B cell (primary cell): ENCODE measurements around the gene MCF2L. TPM values are rescaled to one million over a fixed set of nuclear protein-coding genes. Genes with fewer than 3 reads are reported as not detected.

Experiments
- ATAC-seq: fragments of 200-7000 bp; cut with Tn5 transposase; one replicate; pipeline ENCODE4 v1.10.0; 2021; ENCODE audit warnings: low read depth, mild to moderate bottlenecking, moderate number of reproducible peaks, moderate library complexity
- CTCF ChIA-PET: fragments of 350-600 bp; sonication (Branson Sonifier 250); formaldehyde crosslinking; loops from one replicate; lab custom pipeline; 2021; ENCODE audit warnings: antibody characterized with exemption, inconsistent platforms; lab: Charles Lee
- POLR2A ChIA-PET: fragments of 350-600 bp; sonication (Branson Sonifier 250); formaldehyde crosslinking; loops from one replicate; lab custom pipeline; 2021; ENCODE audit warnings: antibody characterized with exemption; lab: Charles Lee
- DNase-seq: peaks from one replicate; pipeline ENCODE4 v3.0.0; 2013
- H2AFZ ChIP-seq: 2 replicates; pipeline ENCODE4 v1.6.1; 2012; ENCODE audit warnings: mild to moderate bottlenecking, low read depth, low read length; ENCODE audit not compliant: insufficient read depth, poor library complexity, severe bottlenecking
- H3K27ac ChIP-seq, 2 donors: 1 replicate in 1 of 2; 2 replicates in 1 of 2; pipeline ENCODE4 v1.5.1; 2012 to 2013; ENCODE audit warnings: low read length in 2 of 2, mild to moderate bottlenecking in 2 of 2, moderate library complexity in 1 of 2
- H3K27me3 ChIP-seq, 4 experiments: fragments of 200-600 bp in 1 of 4; sonication (generic) in 1 of 4; replicated peaks in 1 of 4; 1 replicate in 2 of 4; 2 replicates in 2 of 4; pipeline versions ENCODE4 v1.6.1 to v1.7.0; 2013 to 2016; ENCODE audit warnings: low read length in 3 of 4, mild to moderate bottlenecking in 2 of 4, mixed read lengths in 1 of 4, moderate library complexity in 1 of 4; ENCODE audit not compliant: insufficient read depth in 4 of 4, control insufficient read depth in 3 of 4; ENCODE audit errors: control extremely low read depth in 1 of 4
- H3K36me3 ChIP-seq, 2 experiments: replicated peaks in 1 of 2; 1 replicate in 1 of 2; 2 replicates in 1 of 2; pipeline versions ENCODE4 v1.6.1 to v1.7.1; 2013; ENCODE audit warnings: low read length in 1 of 2; ENCODE audit not compliant: insufficient read depth in 2 of 2, control insufficient read depth in 1 of 2; ENCODE audit errors: control extremely low read depth in 1 of 2, extremely low read depth in 1 of 2
- H3K4me1 ChIP-seq, 2 donors: fragments of 200-600 bp in 1 of 2; sonication (generic) in 1 of 2; 1 replicate in 1 of 2; 2 replicates in 1 of 2; pipeline versions ENCODE4 v1.5.1 to v1.6.1; 2013 to 2017; ENCODE audit warnings: low read length in 2 of 2; ENCODE audit not compliant: control insufficient read depth in 2 of 2, insufficient read depth in 2 of 2
- H3K4me2 ChIP-seq: replicated peaks from 2 replicates; pipeline ENCODE3; 2012; ENCODE audit warnings: mild to moderate bottlenecking, low read depth, low read length; ENCODE audit not compliant: poor library complexity, severe bottlenecking
- H3K4me3 ChIP-seq, 5 experiments: fragments of 200-600 bp in 1 of 5; sonication (generic) in 1 of 5; 1 replicate in 3 of 5; 2 replicates in 2 of 5; pipeline versions ENCODE4 v1.5.1 to v1.7.0; 2011 to 2016; ENCODE audit warnings: low read length in 4 of 5, mild to moderate bottlenecking in 4 of 5, low read depth in 2 of 5, control low read depth in 1 of 5, moderate library complexity in 1 of 5; ENCODE audit not compliant: insufficient read depth in 1 of 5; ENCODE audit errors: control extremely low read depth in 1 of 5, extremely low read depth in 1 of 5
- H3K79me2 ChIP-seq: fragments of 200-600 bp; sonication (generic); one replicate; pipeline ENCODE4 v1.6.0; 2016; ENCODE audit warnings: low read length; ENCODE audit not compliant: control insufficient read depth, insufficient read depth
- H3K9ac ChIP-seq: fragments of 200-600 bp; sonication (generic); 2 replicates; pipeline ENCODE4 v1.6.1; 2017; ENCODE audit warnings: mild to moderate bottlenecking, low read length, moderate library complexity
- H3K9me3 ChIP-seq, 3 donors: one replicate each; pipeline versions ENCODE4 v1.6.1 to v1.7.1; 2013; ENCODE audit warnings: low read length in 2 of 3; ENCODE audit not compliant: control insufficient read depth in 2 of 3, insufficient read depth in 1 of 3; ENCODE audit errors: control extremely low read depth in 1 of 3
- H4K20me1 ChIP-seq: 2 replicates; pipeline ENCODE4 v1.6.0; 2012; ENCODE audit warnings: mild to moderate bottlenecking, low read length; ENCODE audit not compliant: insufficient read depth, control insufficient read depth, poor library complexity, severe bottlenecking
- H3K27ac Mint-ChIP-seq: one replicate; pipeline ENCODE4 v1.8.0; 2021; ENCODE audit warnings: mixed read lengths
- H3K27me3 Mint-ChIP-seq: one replicate; pipeline ENCODE4 v1.8.0; 2021; ENCODE audit warnings: mixed read lengths
- H3K4me1 Mint-ChIP-seq: one replicate; pipeline ENCODE4 v1.8.0; 2021; ENCODE audit warnings: mixed read lengths
- H3K4me3 Mint-ChIP-seq: one replicate; pipeline ENCODE4 v1.8.0; 2021; ENCODE audit warnings: mixed read lengths
- H3K9me3 Mint-ChIP-seq: one replicate; pipeline ENCODE4 v1.8.0; 2022; ENCODE audit warnings: mixed read lengths; ENCODE audit not compliant: insufficient read depth
- CTCF ChIP-seq: fragments of 200-600 bp; IDR thresholded peaks from one replicate; pipeline ENCODE4 v1.8.0; 2022; ENCODE audit warnings: antibody characterized with exemption, mild to moderate bottlenecking
- EZH2 ChIP-seq: IDR thresholded peaks from 2 replicates; pipeline ENCODE4 v1.6.1; 2012; ENCODE audit warnings: borderline replicate concordance, low read depth, mild to moderate bottlenecking, moderate library complexity, low read length; ENCODE audit not compliant: insufficient read depth, poor library complexity, severe bottlenecking
- WGBS: methylation state at CpG from one replicate; pipeline ENCODE4 v1.1.5; 2013; ENCODE audit warnings: missing lambda C conversion rate; ENCODE audit not compliant: insufficient coverage; 5-methylcytosine and 5-hydroxymethylcytosine counted together
- intact Hi-C: fragments of 100-400 bp; cut with micrococcal nuclease; formaldehyde crosslinking; loops from one replicate; pipeline ENCODE4 v1.10.0; 2022
- polyA plus RNA-seq: library from polyadenylated mRNA; depleted of rRNA; stranded (reverse); fragments of >200 nt; gene quantifications from 2 replicates; pipeline ENCODE4 v1.2.3, GENCODE V29; 2012
- total RNA-seq, 2 donors: library from RNA; stranded (reverse); fragments of 120-200 nt in 1 of 2; gene quantifications; 1 replicate in 1 of 2; 2 replicates in 1 of 2; pipeline versions ENCODE4 v1.2.3 to v1.2.4, GENCODE V29; 2013 to 2022

MCF2L gene
- total and polyA plus RNA-seq, 2 donors (not counting 1 experiment from before 2014, with no cell fraction given), result 3.7 to 8.2 TPM

- ChIA-PET CTCF (no interaction called here), POLR2A (no interaction called here)
- WGBS, result 90% methylated on average over 12 of the region's 12 CpGs
- H3K9me3 Mint-ChIP-seq, result no peaks in the 10 kb centered on the region
- DNase-seq (no peak), ATAC-seq (no peak)
- H3K27me3 Mint-ChIP-seq, result peaks cover 4% of the 10 kb centered on the region
- Histone ChIP-seq H3K9me3 (peaks cover 0 to 5% (median 0%) of the 10 kb centered on the region in 3 donors), H3K27me3 (peaks cover 0 to 3% (median 0%) of the 10 kb centered on the region in 4 experiments), H3K4me1 (no peaks in the 10 kb centered on the region), H2AFZ (no peak overlapping the region), H3K36me3 (no peaks in the 10 kb centered on the region), H3K79me2 (no peaks in the 10 kb centered on the region), H3K27ac (no peak overlapping the region), H3K4me2 (no peak overlapping the region), H3K4me3 (no peak overlapping the region), H3K9ac (no peak overlapping the region), H4K20me1 (no peaks in the 10 kb centered on the region)
- intact Hi-C loops, result no loop called here
- no peaks in the 10 kb centered on the region for H3K4me1 Mint-ChIP-seq
- no peak overlapping the region for H3K4me3 Mint-ChIP-seq
- TF ChIP-seq EZH2 (no peak), CTCF (no peak)
- H3K27ac Mint-ChIP-seq, result no peak overlapping the region
Observed at GRCh38 chr13:113102727-113103126, 133.7 kb downstream of the MCF2L start.

GRCh38 chr13:113103646-113104045 is 134.6 kb downstream of the MCF2L start:
- TF ChIP-seq EZH2 (no peak), CTCF (no peak)
- Mint-ChIP-seq H3K4me3 (no peak overlapping the region), H3K27ac (no peak overlapping the region), H3K9me3 (no peaks in the 10 kb centered on the region), H3K27me3 (peaks cover 4% of the 10 kb centered on the region), H3K4me1 (no peaks in the 10 kb centered on the region)
- ChIA-PET CTCF (no interaction called here), POLR2A (no interaction called here)
- Histone ChIP-seq H2AFZ (no peak overlapping the region), H3K9ac (no peak overlapping the region), H3K4me3 (no peak overlapping the region), H3K27me3 (peaks cover 0 to 3% (median 0%) of the 10 kb centered on the region in 4 experiments), H4K20me1 (no peaks in the 10 kb centered on the region), H3K4me2 (no peak overlapping the region), H3K79me2 (no peaks in the 10 kb centered on the region), H3K4me1 (no peaks in the 10 kb centered on the region), H3K27ac (no peak overlapping the region), H3K9me3 (peaks cover 0 to 5% (median 0%) of the 10 kb centered on the region in 3 donors), H3K36me3 (no peaks in the 10 kb centered on the region)
- ATAC-seq, result no peak
- no peak for DNase-seq
- WGBS, result 80% methylated on average over 9 of the region's 9 CpGs
- intact Hi-C loops, result no loop called here
